Epithelial cell of esophagus (primary cell): Measurements from ENCODE around the gene UVRAG.

ENCODE experiments used
- DNase-seq: peaks from one replicate; pipeline ENCODE4 v3.0.0; 2010; ENCODE audit warnings: low read depth
- H3K4me3 ChIP-seq: 2 replicates; pipeline ENCODE4 v1.5.1; 2011; ENCODE audit warnings: mild to moderate bottlenecking, low read length, control low read depth
- CTCF ChIP-seq: IDR thresholded peaks from 2 replicates; pipeline ENCODE4 v1.5.1; 2011; ENCODE audit warnings: low read depth, mild to moderate bottlenecking, low read length, control low read depth, inconsistent platforms; ENCODE audit not compliant: insufficient read depth; ENCODE audit errors: missing control alignments

The UVRAG gene

GRCh38 chr11:75823415-75823814, 8.4 kb downstream of the UVRAG start:
- no peak for TF ChIP-seq CTCF
- H3K4me3 ChIP-seq: no peak overlapping the region
- DNase-seq: no peak

DNA sequence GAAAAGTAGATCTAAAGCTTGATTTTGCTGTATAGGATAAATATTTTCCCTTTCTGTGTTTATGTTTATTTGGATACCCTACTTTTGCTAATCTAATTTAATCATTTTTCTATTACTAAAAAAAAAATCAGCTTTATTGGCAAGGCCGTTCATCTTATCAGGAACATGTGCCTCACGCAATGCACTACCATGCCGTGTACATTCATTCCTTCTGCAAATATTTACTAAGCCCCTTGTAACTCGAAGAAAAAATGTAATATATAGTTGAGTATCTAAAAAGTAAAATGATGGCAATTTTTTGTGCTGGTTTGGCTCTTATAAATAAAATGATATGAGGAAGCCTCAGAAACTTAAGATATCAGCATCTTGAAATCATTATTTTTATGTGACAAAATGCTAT, 8.9 kb downstream of the UVRAG start:
- no peak for DNase-seq
- no peak overlapping the region for H3K4me3 ChIP-seq
- no peak for TF ChIP-seq CTCF

GRCh38 chr11:75826461-75827230, 11.6 kb downstream of the UVRAG start:
- DNase-seq: no peak
- H3K4me3 ChIP-seq: no peak overlapping the region
- no peak for TF ChIP-seq CTCF

DNA sequence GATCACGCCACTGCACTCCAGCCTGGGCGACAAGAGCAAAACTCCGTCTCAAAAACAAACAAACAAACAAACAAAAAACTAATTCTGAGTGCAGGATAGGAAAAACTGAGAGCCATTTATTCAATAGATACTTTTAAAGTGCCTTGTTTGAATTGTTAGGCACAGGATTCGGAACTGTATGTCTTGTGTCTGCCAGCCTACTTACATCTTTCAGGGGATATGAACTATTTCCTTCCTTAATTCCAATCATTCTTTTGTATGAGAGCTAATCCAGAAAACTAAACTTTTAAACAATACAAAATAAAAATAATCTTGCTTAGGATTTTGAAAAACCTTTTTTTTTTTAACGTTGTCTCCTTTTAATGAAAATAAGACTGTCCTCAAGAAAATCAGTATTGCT, 12.6 kb downstream of the UVRAG start:
- H3K4me3 ChIP-seq: no peak overlapping the region
- TF ChIP-seq CTCF: no peak
- no peak for DNase-seq

- TF ChIP-seq CTCF: no peak
- no peak for DNase-seq
- H3K4me3 ChIP-seq: no peak overlapping the region
Observed at GRCh38 chr11:75831915-75832502, 17.0 kb downstream of the UVRAG start.

GRCh38 chr11:75834728-75835127, 19.7 kb downstream of the UVRAG start:
- no peak overlapping the region for H3K4me3 ChIP-seq
- no peak for TF ChIP-seq CTCF
- DNase-seq: no peak

DNA sequence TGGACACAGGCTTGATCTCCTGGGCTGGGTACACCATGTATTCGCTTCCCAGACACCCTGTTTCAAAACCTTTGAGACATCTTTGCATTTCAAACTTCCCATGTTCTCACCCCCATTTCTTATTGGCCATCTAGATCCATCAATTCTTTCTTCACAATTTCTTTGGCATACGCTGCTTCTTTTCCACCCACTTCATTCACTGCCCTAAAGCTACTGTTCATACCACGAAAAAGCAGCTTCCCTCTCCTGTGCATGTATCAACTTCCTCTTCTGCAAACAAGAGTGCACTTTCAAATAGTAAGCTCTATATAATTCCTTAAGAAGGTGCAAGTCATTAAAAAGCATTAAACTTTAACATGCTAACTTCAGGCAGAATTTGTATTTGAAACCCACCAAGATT, 21.4 kb downstream of the UVRAG start:
- no peak for TF ChIP-seq CTCF
- no peak overlapping the region for H3K4me3 ChIP-seq
- no peak for DNase-seq
